ENCODE results near the gene PA2G4. TPM values are rescaled to one million over a fixed set of nuclear protein-coding genes. Genes with fewer than 3 reads are reported as not detected.
A peak's percentile ranks its signal among the peaks of the same experiment; 100 is the strongest.

The PA2G4 gene
- total and polyA plus RNA-seq, 10 of the 15 experiments (the other 5 are each of a cell fraction or from before 2014, with no cell fraction given): 148 to 514 (median 406) TPM

DNA sequence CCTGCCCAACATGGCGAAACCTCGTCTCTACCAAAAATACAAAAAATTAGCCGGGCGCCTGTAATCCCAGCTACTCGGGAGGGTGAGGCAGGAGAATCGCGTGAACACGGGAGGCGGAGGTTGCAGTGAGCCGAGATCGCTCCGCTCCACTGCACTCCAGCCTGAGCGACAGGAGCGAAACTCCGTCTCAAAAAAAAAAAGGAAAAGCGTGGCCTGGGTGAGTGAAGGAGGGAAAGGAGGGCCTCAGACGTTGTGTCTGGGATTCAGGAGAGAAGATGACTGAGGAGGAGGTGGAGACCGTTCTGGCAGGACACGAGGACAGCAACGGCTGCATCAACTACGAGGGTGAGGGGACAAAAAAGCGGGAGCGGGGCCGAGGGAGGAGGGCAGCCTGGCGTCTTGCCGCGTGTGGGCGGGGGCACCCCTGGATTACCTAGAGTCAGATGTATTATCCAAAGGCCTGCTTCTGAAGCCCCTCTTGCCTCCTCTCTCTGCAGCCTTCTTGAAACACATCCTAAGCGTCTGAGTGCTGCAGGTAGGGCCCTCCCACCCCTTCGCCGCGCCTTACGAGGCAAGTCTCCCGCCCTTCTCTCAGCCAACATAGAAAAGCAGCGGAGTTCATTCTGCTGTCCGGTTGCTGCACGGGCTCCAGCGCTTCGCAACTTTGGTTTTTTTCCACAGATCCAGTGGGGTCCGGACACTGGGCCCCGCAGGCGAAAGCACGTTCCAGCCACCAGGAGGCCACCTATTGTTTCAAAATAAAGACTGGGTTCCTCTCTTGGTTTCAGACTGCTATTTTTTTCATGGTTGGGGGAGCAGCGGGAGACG, 53.1 kb downstream of the PA2G4 start (continued):
- TF ChIP-seq CEBPZ (IDR thresholded peaks at IDR 0.05; ENCODE audit: low read depth, low read length): no peak
- no peak for TF ChIP-seq SRF (IDR thresholded peaks at IDR 0.05; ENCODE audit: low read depth in 2 of 2, low read length in 2 of 2)
- TF ChIP-seq EGR1 (IDR thresholded peaks at IDR 0.05; ENCODE audit: borderline replicate concordance in 1 of 2, low read depth in 2 of 2, low read length in 2 of 2): no peak; a peak in 1 of 3 replicates
- TF ChIP-seq NFIC (IDR thresholded peaks at IDR 0.05; ENCODE audit: low read depth, low read length): peak; percentile 40; the same call in 1 of the 2 replicates
- TF ChIP-seq TCF12 (IDR thresholded peaks at IDR 0.05; ENCODE audit: low read depth, low read length): no peak
- TF ChIP-seq CEBPB (IDR thresholded peaks at IDR 0.05; ENCODE audit: borderline replicate concordance in 1 of 2, low read depth in 2 of 2, low read length in 2 of 2): no peak
- TF ChIP-seq, protein P1, sequence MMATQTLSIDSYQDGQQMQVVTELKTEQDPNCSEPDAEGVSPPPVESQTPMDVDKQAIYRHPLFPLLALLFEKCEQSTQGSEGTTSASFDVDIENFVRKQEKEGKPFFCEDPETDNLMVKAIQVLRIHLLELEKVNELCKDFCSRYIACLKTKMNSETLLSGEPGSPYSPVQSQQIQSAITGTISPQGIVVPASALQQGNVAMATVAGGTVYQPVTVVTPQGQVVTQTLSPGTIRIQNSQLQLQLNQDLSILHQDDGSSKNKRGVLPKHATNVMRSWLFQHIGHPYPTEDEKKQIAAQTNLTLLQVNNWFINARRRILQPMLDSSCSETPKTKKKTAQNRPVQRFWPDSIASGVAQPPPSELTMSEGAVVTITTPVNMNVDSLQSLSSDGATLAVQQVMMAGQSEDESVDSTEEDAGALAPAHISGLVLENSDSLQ (IDR thresholded peaks at IDR 0.05): peak; percentile 79
- no peak for TF ChIP-seq BACH1 (IDR thresholded peaks at IDR 0.05; ENCODE audit: borderline replicate concordance)
- TF ChIP-seq, protein P2, sequence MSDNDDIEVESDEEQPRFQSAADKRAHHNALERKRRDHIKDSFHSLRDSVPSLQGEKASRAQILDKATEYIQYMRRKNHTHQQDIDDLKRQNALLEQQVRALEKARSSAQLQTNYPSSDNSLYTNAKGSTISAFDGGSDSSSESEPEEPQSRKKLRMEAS (IDR thresholded peaks at IDR 0.05; ENCODE audit: low read depth, low read length): peak; percentile 3; the same call in 1 of the 2 replicates
- TF ChIP-seq, protein P3, sequence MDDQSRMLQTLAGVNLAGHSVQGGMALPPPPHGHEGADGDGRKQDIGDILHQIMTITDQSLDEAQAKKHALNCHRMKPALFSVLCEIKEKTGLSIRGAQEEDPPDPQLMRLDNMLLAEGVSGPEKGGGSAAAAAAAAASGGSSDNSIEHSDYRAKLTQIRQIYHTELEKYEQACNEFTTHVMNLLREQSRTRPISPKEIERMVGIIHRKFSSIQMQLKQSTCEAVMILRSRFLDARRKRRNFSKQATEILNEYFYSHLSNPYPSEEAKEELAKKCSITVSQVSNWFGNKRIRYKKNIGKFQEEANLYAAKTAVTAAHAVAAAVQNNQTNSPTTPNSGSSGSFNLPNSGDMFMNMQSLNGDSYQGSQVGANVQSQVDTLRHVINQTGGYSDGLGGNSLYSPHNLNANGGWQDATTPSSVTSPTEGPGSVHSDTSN (IDR thresholded peaks at IDR 0.05; ENCODE audit: insufficient replicate concordance, low read depth, low read length): no peak
- no peak for TF ChIP-seq USF2 (IDR thresholded peaks at IDR 0.05; ENCODE audit: borderline replicate concordance, low read depth, low read length)
- no peak for TF ChIP-seq SREBF2 (IDR thresholded peaks at IDR 0.05; ENCODE audit: low read length)
- TF ChIP-seq CBFB (IDR thresholded peaks at IDR 0.05; ENCODE audit: low read depth): no peak
- peak; percentile 75; the same call in 1 of the 2 replicates for TF ChIP-seq RB1 (IDR thresholded peaks at IDR 0.05; ENCODE audit: borderline replicate concordance)
- TF ChIP-seq BMI1 (IDR thresholded peaks at IDR 0.05; ENCODE audit: borderline replicate concordance): no peak
- TF ChIP-seq, protein P4, sequence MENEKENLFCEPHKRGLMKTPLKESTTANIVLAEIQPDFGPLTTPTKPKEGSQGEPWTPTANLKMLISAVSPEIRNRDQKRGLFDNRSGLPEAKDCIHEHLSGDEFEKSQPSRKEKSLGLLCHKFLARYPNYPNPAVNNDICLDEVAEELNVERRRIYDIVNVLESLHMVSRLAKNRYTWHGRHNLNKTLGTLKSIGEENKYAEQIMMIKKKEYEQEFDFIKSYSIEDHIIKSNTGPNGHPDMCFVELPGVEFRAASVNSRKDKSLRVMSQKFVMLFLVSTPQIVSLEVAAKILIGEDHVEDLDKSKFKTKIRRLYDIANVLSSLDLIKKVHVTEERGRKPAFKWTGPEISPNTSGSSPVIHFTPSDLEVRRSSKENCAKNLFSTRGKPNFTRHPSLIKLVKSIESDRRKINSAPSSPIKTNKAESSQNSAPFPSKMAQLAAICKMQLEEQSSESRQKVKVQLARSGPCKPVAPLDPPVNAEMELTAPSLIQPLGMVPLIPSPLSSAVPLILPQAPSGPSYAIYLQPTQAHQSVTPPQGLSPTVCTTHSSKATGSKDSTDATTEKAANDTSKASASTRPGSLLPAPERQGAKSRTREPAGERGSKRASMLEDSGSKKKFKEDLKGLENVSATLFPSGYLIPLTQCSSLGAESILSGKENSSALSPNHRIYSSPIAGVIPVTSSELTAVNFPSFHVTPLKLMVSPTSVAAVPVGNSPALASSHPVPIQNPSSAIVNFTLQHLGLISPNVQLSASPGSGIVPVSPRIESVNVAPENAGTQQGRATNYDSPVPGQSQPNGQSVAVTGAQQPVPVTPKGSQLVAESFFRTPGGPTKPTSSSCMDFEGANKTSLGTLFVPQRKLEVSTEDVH (IDR thresholded peaks at IDR 0.05; ENCODE audit: low read depth, partially characterized antibody): no peak
- TF ChIP-seq KAT2A (conservative IDR thresholded peaks at IDR 0.05; ENCODE audit: control insufficient read depth, low read depth, low read length): no peak
